ENCODE results near the gene TUBGCP6. TPM values are rescaled to one million over a fixed set of nuclear protein-coding genes. Genes with fewer than 3 reads are reported as not detected.
A peak's percentile ranks its signal among the peaks of the same experiment; 100 is the strongest.

The TUBGCP6 gene
- total RNA-seq, 4 donors from 2014 or later = 19.1 to 52.2 (median 40.7) TPM

DNA sequence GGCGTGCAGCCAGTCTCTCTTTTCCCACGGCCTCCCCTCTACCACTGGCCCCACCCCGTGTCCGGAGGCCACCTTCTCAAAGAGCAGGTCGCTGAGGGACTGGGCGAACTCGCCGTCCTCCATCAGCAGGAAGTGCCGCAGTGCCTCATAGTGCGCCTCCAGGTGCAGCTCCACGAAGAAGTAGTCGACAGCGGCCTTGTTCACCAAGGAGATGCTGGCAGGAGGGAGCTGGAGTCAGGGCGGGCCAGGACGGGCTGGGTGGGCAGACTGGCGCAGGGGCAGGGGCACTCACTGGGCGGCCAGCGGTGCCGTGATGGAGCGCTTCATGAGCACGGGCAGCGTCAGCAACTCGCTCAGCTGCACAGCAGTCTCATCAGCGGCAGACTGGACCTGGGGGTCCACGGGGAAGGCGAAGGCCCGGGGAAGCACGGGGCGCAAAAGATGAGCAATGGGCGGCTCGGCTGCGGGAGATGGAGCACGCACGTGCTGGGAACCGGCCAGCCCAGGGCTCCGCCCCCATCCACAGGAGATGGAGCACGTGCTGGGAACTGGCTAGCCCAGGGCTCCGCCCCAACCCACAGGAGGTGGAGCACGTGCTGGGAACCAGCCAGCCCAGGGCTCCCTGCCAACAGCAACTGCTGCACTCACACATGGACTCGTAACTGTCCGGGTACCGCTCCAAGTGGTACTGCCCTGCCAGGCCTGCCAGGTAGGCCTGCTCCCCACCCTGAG is 25.7 kb downstream of the TUBGCP6 start:
- no peaks in the 10 kb centered on the region for H3K4me1 ChIP-seq
- H3K36me3 ChIP-seq = no peaks in the 10 kb centered on the region
- H3K4me3 ChIP-seq = no peak overlapping the region
- H3K9me3 ChIP-seq = no peaks in the 10 kb centered on the region
- no peaks in the 10 kb centered on the region for H3K27me3 ChIP-seq
- DNase-seq = peak; percentile 82
- TF ChIP-seq, protein P1, sequence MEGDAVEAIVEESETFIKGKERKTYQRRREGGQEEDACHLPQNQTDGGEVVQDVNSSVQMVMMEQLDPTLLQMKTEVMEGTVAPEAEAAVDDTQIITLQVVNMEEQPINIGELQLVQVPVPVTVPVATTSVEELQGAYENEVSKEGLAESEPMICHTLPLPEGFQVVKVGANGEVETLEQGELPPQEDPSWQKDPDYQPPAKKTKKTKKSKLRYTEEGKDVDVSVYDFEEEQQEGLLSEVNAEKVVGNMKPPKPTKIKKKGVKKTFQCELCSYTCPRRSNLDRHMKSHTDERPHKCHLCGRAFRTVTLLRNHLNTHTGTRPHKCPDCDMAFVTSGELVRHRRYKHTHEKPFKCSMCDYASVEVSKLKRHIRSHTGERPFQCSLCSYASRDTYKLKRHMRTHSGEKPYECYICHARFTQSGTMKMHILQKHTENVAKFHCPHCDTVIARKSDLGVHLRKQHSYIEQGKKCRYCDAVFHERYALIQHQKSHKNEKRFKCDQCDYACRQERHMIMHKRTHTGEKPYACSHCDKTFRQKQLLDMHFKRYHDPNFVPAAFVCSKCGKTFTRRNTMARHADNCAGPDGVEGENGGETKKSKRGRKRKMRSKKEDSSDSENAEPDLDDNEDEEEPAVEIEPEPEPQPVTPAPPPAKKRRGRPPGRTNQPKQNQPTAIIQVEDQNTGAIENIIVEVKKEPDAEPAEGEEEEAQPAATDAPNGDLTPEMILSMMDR (IDR thresholded peaks at IDR 0.05) = no peak
- no peak for TF ChIP-seq POLR2A (IDR thresholded peaks at IDR 0.05)
- intact Hi-C loops (cut with DNase I; ENCODE audit: low total_unique reads) = no loop called here
- no peak overlapping the region for H3K27ac ChIP-seq

DNA sequence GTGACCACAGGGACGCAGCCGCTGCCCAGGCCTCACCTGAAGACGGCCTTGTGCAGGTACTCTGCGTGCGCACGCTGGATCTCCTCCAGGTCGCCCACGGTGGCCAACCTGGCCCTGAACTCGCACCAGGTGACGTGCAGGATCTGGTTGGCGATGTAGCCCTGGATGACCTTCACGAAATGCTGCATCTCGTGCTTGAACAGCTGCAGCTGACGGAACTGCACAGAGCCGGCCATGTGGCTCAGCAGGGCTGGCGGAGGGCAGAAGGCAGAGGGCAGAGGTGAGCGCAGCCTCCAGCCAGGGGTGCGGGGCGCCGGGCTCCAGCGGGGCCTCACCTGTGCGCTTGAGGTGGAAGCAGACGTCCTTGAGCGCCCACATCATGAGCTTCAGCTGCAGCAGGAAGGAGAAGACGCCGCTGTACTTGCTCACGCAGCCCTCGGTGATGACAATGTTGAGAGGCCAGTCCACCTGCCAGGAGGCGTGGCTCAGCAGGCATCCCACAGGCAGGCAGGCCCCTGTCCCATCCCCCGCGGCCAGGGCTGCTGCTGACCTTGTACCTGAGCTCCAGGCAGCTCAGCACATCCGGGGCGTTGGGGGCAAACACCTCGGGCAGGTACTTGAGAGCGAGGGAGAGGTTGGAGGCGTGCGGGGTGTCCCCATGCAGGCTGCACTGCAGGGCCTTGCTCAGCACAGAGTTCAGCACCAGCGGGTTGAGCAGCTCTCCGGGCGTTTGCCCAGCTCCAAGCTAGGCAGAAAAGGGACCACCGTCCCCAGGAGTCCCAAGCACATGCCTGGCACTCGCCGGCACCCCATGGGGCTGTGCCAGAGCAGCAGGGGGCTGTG is 26.4 kb downstream of the TUBGCP6 start:
- no peak for DNase-seq
- Histone ChIP-seq H3K27me3 (no peaks in the 10 kb centered on the region), H3K27ac (no peak overlapping the region), H3K36me3 (no peaks in the 10 kb centered on the region), H3K4me1 (no peaks in the 10 kb centered on the region), H3K4me3 (no peak overlapping the region), H3K9me3 (no peaks in the 10 kb centered on the region)
- TF ChIP-seq, protein P1 (IDR thresholded peaks at IDR 0.05) = no peak
- TF ChIP-seq POLR2A (IDR thresholded peaks at IDR 0.05) = no peak
- intact Hi-C loops (cut with DNase I; ENCODE audit: low total_unique reads) = no loop called here

DNA sequence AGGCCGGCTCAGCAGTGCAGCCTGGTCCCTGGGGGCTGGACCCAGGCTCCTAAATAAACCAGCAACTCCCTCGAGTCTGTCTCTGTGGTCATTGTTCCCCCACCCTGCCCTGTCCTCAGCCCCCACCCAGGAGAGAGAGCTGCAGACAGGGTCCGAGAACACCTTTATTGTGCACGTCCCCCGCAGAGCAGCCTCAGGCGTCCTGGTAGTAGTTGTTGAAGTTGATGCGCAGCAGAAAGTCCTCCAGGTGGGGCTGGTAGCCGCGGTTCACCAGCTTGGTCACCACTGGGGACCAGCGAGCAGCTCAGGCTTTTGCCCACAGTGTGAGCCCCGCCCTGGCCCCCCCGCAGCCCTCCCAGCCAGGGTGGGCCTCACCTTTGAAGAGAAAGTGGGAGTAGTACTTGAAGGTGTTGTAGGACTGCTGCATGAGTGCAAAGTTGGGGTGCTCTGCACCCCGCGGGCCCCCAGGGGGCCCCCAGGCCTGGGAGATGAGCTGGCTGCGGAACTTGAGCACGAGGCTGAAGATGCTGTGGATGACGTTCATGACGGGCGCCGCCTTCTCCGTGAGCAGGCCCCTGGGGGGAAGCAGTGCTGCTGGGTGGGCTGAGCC is 27.2 kb downstream of the TUBGCP6 start:
- no peak for DNase-seq
- Histone ChIP-seq H3K4me3 (no peak overlapping the region), H3K27me3 (no peaks in the 10 kb centered on the region), H3K36me3 (no peaks in the 10 kb centered on the region), H3K27ac (no peak overlapping the region), H3K9me3 (no peaks in the 10 kb centered on the region), H3K4me1 (no peaks in the 10 kb centered on the region)
- TF ChIP-seq POLR2A (IDR thresholded peaks at IDR 0.05) = no peak
- TF ChIP-seq, protein P1 (IDR thresholded peaks at IDR 0.05) = no peak
- intact Hi-C loops (cut with DNase I; ENCODE audit: low total_unique reads) = no loop called here

DNA sequence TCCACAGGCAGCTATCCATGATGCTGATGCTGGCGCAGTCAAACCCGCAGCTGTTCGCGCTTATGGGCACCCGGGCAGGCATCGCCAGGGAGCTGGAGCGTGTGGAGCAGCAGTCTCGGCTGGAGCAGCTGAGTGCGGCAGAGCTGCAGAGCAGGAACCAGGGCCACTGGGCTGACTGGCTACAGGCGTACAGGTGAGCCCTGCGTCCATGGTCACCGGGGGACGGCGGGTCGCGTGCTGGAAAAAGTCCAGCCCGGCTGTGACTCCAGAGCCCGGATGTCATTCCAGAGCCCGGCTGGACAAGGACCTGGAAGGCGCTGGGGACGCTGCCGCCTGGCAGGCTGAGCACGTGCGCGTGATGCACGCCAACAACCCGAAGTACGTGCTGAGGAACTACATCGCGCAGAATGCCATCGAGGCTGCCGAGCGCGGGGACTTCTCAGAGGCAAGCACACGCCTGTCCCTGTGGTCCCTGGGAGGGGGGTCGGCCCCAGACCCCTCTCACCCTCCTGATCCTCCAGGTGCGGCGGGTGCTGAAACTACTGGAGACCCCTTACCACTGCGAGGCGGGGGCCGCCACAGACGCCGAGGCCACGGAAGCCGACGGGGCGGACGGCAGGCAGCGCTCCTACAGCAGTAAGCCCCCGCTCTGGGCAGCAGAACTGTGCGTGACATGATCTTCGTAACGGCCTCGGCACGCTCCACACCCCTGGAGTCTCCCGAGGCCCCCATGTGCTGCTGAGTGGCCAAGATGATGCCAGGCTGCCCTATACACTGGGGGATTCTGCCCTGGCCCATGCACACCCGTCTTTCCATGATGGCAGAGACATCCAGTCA is 27.9 kb downstream of the TUBGCP6 start:
- H3K36me3 ChIP-seq = no peaks in the 10 kb centered on the region

More for the DNA sequence above, 27.9 kb downstream of the TUBGCP6 start:
- intact Hi-C loops (cut with DNase I; ENCODE audit: low total_unique reads) = no loop called here
- Histone ChIP-seq H3K4me3 (no peak overlapping the region), H3K9me3 (no peaks in the 10 kb centered on the region), H3K27ac (no peak overlapping the region), H3K4me1 (no peaks in the 10 kb centered on the region), H3K27me3 (no peaks in the 10 kb centered on the region)
- TF ChIP-seq POLR2A (IDR thresholded peaks at IDR 0.05) = no peak
- TF ChIP-seq, protein P1 (IDR thresholded peaks at IDR 0.05) = no peak
- DNase-seq = peak in 1 of 2 donors; percentile 21
